IPS DF 6.9 (cell line): ENCODE results near the gene CTU2.

ENCODE experiments used
- DNase-seq: peaks from one replicate; pipeline ENCODE4 v3.0.0-alpha.2; 2013; ENCODE audit warnings: low read depth, low spot score
- H3K27ac ChIP-seq: one replicate; pipeline ENCODE4 v1.5.1; 2013; ENCODE audit warnings: low read length, control low read depth
- H3K27me3 ChIP-seq: 2 replicates; pipeline ENCODE4 v1.6.1; 2013; ENCODE audit warnings: mild to moderate bottlenecking, low read length; ENCODE audit not compliant: control insufficient read depth, insufficient read depth
- H3K36me3 ChIP-seq: 2 replicates; pipeline ENCODE4 v1.6.1; 2013; ENCODE audit warnings: low read length; ENCODE audit not compliant: control insufficient read depth, insufficient read depth
- H3K4me1 ChIP-seq: 2 replicates; pipeline ENCODE4 v1.6.1; 2013; ENCODE audit warnings: low read length; ENCODE audit not compliant: control insufficient read depth, insufficient read depth
- H3K4me3 ChIP-seq: 2 replicates; pipeline ENCODE4 v1.5.1; 2013; ENCODE audit warnings: mild to moderate bottlenecking, low read length
- H3K9me3 ChIP-seq: 2 replicates; pipeline ENCODE4 v1.6.1; 2013; ENCODE audit warnings: low read length, inconsistent platforms; ENCODE audit not compliant: control insufficient read depth, insufficient read depth
- WGBS: extraction: QIAGEN DNeasy Blood & Tissue Kit; methylation state at CpG from one replicate; pipeline ENCODE4 v1.1.7; 2013; ENCODE audit warnings: mixed read lengths, missing lambda C conversion rate; ENCODE audit not compliant: insufficient read length, insufficient coverage; 5-methylcytosine and 5-hydroxymethylcytosine counted together

CTU2 gene

GRCh38 chr16:88762258-88762870 is 56.1 kb downstream of the CTU2 start:
- H3K4me1 ChIP-seq, result peaks cover 19% of the 10 kb centered on the region
- H3K9me3 ChIP-seq, result no peaks in the 10 kb centered on the region
- no peak overlapping the region for H3K4me3 ChIP-seq
- no peaks in the 10 kb centered on the region for H3K27me3 ChIP-seq
- no peak for DNase-seq
- no CpG with 5 or more reads among the region's 16 CpGs for WGBS
- no peak overlapping the region for H3K27ac ChIP-seq
- H3K36me3 ChIP-seq, result no peaks in the 10 kb centered on the region; the same call in 1 of the 2 replicates

- no peak overlapping the region for H3K27ac ChIP-seq
- WGBS, result no CpG with 5 or more reads among the region's 10 CpGs
Observed at GRCh38 chr16:88762941-88763340, 56.6 kb downstream of the CTU2 start.

GRCh38 chr16:88763502-88764053 is 57.3 kb downstream of the CTU2 start:
- Histone ChIP-seq H3K27me3 (no peaks in the 10 kb centered on the region), H3K4me1 (peaks cover 21% of the 10 kb centered on the region), H3K27ac (no peak overlapping the region), H3K9me3 (no peaks in the 10 kb centered on the region), H3K36me3 (no peaks in the 10 kb centered on the region; the same call in 1 of the 2 replicates), H3K4me3 (no peak overlapping the region)
- WGBS, result no CpG with 5 or more reads among the region's 14 CpGs
- DNase-seq, result no peak

More at GRCh38 chr16:88762941-88763340, 56.6 kb downstream of the CTU2 start:
- no peaks in the 10 kb centered on the region; the same call in 1 of the 2 replicates for H3K36me3 ChIP-seq
- peaks cover 19% of the 10 kb centered on the region for H3K4me1 ChIP-seq
- no peaks in the 10 kb centered on the region for H3K9me3 ChIP-seq
- H3K27me3 ChIP-seq, result no peaks in the 10 kb centered on the region
- H3K4me3 ChIP-seq, result no peak overlapping the region
- no peak for DNase-seq

- WGBS, result no CpG with 5 or more reads among the region's 19 CpGs
- Histone ChIP-seq H3K4me3 (no peak overlapping the region), H3K27ac (no peak overlapping the region), H3K9me3 (no peaks in the 10 kb centered on the region), H3K27me3 (no peaks in the 10 kb centered on the region), H3K36me3 (no peaks in the 10 kb centered on the region; the same call in 1 of the 2 replicates), H3K4me1 (peaks cover 24% of the 10 kb centered on the region)
- DNase-seq, result no peak
Observed at GRCh38 chr16:88764080-88764479, 57.8 kb downstream of the CTU2 start.

- Histone ChIP-seq H3K27ac (no peak overlapping the region), H3K4me1 (peaks cover 25% of the 10 kb centered on the region), H3K9me3 (no peaks in the 10 kb centered on the region), H3K27me3 (no peaks in the 10 kb centered on the region), H3K36me3 (no peaks in the 10 kb centered on the region; the same call in 1 of the 2 replicates), H3K4me3 (no peak overlapping the region)
- no CpG with 5 or more reads among the region's 9 CpGs for WGBS
- DNase-seq, result no peak
Observed at GRCh38 chr16:88764913-88765349, 58.6 kb downstream of the CTU2 start.
